ENCODE results near the gene CGB1.
A peak's percentile ranks its signal among the peaks of the same experiment; 100 is the strongest.

Gene CGB1

DNA sequence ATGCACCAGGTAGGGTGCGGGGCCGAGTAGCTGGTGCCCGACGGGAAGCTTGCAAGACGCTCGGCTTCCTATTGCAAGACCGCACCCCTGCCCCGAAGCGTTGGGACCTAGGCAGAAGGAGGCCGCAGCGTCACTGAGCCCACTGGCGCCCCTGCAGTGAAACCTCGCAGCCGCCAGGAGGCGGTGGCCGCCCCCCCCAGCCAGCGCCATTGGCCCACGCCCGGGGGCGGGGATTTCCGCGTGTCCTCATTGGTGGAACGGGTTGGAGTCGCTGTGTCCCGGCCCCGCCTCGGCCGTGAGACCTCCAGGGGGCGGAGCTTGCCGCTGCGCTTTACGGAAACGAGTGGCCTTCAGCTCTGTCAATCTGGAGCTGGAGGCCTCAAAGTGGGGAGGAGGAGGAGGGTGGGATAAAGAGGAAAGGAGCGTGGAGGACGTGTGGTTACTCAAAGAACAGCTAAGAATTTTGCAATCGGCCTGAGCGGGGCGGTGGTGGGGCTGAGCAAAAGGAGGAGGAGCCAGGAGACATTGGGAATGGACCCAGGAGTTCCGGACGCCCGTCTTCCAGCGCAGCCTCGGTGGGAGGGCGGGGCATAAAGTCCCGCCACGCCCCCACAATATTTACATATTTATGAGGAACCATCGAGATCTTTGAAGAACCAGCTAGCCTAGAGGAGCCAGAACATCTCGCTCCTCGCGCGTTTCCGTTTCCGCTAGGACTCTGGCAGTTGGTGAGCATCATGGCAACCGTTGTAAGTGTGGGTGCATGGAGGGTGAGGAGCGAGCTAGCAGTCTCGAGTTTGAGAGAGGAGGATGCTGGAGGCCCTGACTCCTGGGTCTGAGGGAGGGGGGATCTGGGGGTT, 43.3 kb downstream of the CGB1 start, which contains the start of the genes GYS1 and RUVBL2:
GYS1 (minus strand) TSS at position 135 of the 860 bp plus-strand sequence. CDS start 197 bp downstream, outside the sequence.
RUVBL2 (plus strand) TSS at position 713 of the 860 bp plus-strand sequence; CDS start at position 738, 25 bp downstream.
- DNase-seq: peak; percentile 100

DNA sequence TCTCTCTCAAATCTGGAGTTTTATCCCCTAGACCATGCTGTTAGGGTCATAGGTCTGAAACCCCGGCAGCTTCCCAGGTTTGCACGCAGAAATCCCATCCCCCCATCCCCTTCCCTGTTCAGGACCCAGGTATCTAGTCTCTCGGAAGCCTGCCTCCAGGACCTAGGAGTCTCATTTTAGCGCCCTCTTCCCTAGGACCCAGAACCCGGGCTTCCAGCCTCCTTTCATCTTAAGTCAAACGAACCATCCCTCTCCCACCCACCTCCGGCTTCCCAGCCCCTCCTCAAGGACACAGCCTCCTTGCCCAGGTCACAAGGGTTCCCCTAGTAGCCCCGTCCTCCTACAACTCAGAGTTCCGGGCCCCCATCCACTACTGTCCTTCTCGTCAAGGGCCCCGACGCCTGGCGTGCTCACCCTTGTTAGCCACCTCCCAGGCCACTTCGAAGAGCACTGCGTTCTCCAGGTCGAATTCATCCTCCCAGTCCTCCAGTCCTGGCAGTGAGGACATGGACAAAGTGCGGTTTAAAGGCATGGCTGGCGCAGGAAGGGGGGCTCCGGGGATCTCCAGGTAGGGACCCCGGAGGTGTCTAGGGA, 44.0 kb downstream of the CGB1 start:
- DNase-seq: no peak

DNA sequence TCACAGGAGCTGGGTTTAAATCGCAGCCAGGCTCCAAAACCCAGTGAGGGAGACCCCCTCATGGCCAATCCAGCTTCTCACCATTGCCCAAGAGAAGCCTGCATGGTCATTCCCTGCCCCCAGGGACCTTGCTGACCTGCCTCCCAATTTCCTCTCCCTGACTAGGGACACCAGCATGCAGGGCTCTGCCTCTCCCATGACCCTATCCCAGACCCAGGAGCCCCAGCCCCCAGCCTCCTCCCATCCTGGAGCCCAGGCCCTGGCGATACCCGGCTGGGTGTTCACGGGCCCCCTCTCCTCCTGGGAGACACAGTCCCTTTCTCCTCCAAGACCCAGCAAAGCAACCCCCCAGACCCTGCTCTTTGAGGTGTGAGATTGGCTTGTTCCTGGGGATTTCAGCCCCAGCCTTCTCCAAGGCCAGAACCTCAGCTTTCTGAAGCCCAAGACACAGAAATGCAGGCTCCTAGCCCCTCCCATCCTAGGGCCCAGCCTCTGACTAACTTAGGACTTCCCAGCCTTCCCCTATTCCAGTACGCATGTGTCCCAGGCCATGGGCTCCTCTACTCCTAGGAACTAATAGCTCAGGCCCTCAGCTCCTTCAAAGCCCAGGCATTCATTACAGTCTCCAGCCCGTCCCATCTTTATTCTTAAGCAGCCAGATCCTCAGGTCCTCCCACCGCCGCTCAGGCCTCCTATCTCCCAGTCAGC, 44.7 kb downstream of the CGB1 start:
- peak; percentile 56 for DNase-seq

DNA sequence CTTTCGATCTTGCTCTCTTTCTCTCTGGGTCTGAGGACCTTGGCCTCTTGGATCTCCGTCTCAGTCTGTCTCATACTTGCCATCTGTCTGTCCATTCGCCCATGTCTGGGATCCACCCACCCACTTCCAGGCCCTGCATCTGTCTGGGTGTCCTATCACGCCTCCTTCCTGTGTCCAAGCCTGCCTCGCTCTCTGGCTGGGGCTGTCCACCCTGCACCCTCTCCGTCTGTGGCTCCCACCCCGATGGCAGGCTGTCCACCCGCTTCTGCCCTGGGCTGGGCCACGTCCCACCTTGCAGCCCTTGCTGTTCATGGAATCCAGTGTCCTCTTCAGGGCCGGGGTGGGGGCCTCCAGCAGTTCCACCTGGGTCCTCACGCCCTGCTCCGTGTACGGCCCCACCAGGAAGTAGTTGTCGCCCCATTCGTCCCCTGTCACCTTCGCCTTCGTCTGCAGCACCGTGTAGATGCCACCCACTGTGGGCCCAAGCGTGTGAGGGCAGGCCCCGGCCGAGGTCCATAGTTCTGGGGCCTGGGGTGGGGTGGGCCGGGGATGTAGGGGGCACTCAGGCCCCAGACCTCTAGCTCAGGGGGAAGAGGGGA, 45.6 kb downstream of the CGB1 start:
- no peak for DNase-seq

DNA sequence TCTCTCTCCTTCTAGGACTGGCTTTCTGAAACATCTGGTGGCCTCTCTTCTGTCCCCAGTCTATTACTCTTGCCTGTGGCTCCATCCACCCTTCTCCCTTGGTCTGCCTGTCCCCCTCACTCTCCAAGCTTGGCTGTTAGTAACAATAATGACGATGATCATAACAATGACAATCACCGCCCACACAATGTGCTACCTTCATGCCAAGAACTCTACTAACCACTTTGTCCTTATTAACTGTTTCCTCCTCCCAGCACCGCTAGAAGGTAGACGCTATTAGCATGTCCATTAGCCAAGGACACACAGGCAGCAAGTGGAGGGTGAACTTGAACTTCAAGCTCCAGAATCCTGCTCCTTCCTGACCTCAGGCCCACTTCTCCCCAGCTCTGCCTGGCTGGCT, 46.3 kb downstream of the CGB1 start:
- DNase-seq: no peak

DNA sequence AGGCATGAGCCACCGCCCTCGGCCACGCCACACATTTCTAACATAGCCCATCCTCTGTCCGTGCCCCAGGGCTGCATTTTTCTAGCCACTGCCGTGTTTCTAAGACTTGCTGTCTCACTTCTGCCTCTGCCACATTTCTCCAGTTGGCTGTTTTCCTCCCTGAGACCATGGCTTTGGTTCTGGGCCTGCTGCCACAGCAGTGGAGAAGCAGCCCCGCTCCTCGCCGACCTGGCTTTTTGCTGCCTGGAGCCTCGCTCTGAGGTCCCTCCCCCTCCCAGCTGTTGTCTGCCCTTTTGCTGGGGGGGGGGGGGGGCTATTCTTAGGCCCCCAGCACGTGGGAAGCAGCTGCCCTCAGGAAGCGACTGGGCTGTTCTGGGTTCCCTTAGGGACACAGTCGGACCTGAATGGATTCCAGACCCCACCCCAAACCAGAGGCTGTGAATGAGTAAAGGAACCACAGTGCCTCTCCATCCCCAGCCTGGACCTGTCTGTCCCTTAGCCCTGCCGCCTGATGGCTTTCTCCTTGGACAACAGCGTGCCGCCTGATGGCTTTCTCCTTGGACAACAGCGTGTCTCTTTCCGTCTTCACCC, 46.9 kb downstream of the CGB1 start:
- DNase-seq: no peak

DNA sequence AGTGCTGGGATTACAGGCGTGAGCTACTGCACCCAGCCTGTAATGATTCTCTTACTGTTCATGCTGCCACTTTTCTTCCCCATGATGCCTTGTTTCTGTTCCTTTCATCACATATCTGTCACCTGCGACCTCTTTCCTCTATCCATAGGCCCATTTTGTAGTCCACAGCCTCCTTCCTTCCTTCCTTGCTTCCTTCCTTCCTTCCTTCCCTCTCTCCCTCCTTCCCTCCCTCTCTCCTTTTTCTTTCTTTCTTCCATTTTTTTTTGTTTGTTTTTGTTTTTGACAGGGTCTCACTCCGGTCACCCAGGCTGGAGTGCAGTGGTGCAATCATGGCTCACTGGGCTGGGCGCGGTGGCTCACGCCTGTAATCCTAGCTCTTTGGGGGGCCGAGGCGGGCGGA, 47.8 kb downstream of the CGB1 start:
- DNase-seq: no peak

DNA sequence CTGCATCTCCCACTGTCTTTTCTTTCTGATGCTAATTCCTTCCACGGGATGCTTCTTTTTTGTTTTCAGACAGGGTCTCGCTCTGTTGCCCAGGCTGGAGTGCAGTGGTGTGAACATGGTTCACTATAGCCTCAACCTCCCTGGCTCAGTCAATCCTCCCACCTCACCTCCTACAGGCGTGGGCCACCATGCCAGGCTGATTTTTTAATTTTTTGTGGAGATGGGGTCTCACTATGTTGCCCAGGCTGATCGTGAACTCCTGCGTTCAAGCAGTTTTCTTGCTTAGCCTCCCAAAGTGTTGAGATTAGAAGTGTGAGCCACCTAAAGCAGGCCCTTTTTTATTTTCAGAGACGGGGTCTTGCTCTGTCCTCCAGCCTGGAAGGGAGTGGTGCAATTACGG, 48.4 kb downstream of the CGB1 start:
- no peak for DNase-seq

DNA sequence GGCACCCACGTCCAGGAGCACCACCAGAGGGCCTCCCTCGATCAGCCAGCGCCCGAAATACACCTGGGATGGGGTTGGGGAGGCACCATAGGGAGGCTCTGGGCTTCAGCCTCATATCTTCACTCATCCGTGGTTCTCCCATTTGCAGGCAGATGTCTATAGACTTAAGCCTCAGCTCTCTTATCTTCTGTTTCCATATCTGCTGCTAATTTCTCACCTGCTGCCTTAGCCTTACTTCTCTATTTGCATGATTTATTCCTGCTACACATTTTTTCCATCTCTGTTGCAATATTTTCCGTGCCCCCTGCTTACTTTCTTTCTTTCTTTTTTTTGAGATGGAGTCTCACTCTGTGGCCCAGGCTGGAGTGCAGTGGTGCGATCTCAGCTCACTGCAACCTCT, 49.4 kb downstream of the CGB1 start:
- no peak for DNase-seq

DNA sequence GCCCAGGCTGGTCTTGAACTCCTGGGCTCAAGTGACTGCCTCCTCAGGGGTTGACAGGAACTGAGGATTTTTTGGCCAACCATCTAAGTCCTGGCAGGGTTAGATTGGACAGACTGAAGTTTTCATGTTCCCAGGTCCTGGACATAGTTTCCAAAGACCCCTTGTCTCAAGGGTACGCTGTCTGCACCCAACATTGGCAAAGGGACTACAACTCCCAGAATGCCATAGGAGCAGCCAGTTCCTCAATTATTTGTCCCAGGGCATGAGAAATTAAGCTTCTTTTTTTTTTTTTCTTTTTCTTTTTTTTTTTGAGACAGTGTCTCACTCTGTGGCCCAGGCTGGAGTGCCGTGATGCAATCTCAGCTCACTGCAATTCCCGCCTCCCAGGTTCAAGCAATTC, 50.5 kb downstream of the CGB1 start:
- peak; percentile 33 for DNase-seq

DNA sequence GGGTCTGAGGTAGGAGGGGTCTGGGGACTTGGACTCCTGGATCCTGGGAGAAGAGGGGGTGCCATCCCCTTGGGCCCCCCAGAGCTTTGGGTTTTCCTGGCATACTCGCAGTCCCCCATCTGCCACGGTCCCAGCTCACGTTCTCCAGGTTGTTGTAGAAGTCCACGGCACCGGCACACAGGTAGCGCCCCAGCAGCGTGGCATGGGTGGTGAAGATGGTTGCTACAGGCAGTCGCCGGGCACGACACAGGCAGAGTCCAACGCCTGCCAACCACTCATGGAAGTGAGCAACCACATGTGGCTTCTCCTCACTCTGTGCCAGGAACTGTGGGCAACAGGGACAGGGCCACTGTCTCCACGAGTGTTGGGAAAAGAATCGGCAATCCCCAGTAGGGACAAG, 51.0 kb downstream of the CGB1 start:
- no peak for DNase-seq
